ENCODE results near the gene SLC16A12. TPM values are rescaled to one million over a fixed set of nuclear protein-coding genes. Genes with fewer than 3 reads are reported as not detected.

The SLC16A12 gene
- total RNA-seq, 1 donor from 2014 or later: 1.0 TPM

GRCh38 chr10:89525556-89525955 is 9.8 kb downstream of the SLC16A12 start:
- H3K36me3 ChIP-seq: no peaks in the 10 kb centered on the region
- no peaks in the 10 kb centered on the region for H3K9me3 ChIP-seq
- intact Hi-C loops (cut with DNase I): no loop called here
- H3K27me3 ChIP-seq (ENCODE audit: low read depth): no peaks in the 10 kb centered on the region
- H3K27ac ChIP-seq: no peak overlapping the region
- H3K4me3 ChIP-seq: no peak overlapping the region
- ATAC-seq (no peak), DNase-seq (no peak)
- H3K4me1 ChIP-seq: peaks cover 4% of the 10 kb centered on the region
- TF ChIP-seq, protein P1, sequence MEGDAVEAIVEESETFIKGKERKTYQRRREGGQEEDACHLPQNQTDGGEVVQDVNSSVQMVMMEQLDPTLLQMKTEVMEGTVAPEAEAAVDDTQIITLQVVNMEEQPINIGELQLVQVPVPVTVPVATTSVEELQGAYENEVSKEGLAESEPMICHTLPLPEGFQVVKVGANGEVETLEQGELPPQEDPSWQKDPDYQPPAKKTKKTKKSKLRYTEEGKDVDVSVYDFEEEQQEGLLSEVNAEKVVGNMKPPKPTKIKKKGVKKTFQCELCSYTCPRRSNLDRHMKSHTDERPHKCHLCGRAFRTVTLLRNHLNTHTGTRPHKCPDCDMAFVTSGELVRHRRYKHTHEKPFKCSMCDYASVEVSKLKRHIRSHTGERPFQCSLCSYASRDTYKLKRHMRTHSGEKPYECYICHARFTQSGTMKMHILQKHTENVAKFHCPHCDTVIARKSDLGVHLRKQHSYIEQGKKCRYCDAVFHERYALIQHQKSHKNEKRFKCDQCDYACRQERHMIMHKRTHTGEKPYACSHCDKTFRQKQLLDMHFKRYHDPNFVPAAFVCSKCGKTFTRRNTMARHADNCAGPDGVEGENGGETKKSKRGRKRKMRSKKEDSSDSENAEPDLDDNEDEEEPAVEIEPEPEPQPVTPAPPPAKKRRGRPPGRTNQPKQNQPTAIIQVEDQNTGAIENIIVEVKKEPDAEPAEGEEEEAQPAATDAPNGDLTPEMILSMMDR (IDR thresholded peaks at IDR 0.05): no peak

- no peaks in the 10 kb centered on the region for H3K36me3 ChIP-seq
- no peak overlapping the region for H3K4me3 ChIP-seq
- H3K9me3 ChIP-seq: no peaks in the 10 kb centered on the region
- TF ChIP-seq, protein P1 (IDR thresholded peaks at IDR 0.05): no peak
- H3K27ac ChIP-seq: no peak overlapping the region
- peaks cover 4% of the 10 kb centered on the region for H3K4me1 ChIP-seq
- H3K27me3 ChIP-seq (ENCODE audit: low read depth): no peaks in the 10 kb centered on the region
- no peak for ATAC-seq
- DNase-seq: no peak
- intact Hi-C loops (cut with DNase I): no loop called here
These were observed 11.1 kb downstream of the SLC16A12 start for GRCh38 chr10:89524279-89524678.

DNA sequence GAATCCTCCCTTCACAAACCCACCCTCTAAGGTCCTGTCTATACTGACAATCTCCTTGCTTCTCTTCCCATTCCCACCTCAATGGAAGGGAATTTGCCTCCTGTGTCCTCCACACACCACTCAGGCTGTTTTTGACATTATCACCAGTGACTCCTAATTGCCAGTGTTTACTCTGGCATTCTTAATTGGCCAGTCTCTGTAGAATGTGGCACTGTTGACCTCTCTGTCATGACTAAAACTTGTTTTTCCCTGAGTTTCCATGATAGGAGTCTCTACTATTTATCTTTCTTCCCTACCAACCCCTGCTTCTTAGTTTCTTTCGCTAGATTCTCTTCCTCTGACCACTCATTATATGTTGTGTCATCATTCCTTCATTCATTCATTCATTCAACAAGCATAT is 12.1 kb downstream of the SLC16A12 start:
- H3K9me3 ChIP-seq: no peaks in the 10 kb centered on the region
- DNase-seq (no peak), ATAC-seq (no peak)
- no peak overlapping the region for H3K4me3 ChIP-seq
- no peaks in the 10 kb centered on the region for H3K27me3 ChIP-seq (ENCODE audit: low read depth)
- no peak overlapping the region for H3K27ac ChIP-seq
- TF ChIP-seq, protein P1 (IDR thresholded peaks at IDR 0.05): no peak
- H3K36me3 ChIP-seq: no peaks in the 10 kb centered on the region
- peaks cover 4% of the 10 kb centered on the region for H3K4me1 ChIP-seq
- intact Hi-C loops (cut with DNase I): no loop called here

GRCh38 chr10:89522463-89522862 is 12.9 kb downstream of the SLC16A12 start:
- H3K36me3 ChIP-seq: no peaks in the 10 kb centered on the region
- DNase-seq: no peak
- H3K27me3 ChIP-seq (ENCODE audit: low read depth): no peaks in the 10 kb centered on the region
- H3K9me3 ChIP-seq: no peaks in the 10 kb centered on the region
- intact Hi-C loops (cut with DNase I): no loop called here
- H3K4me1 ChIP-seq: peaks cover 4% of the 10 kb centered on the region
- H3K27ac ChIP-seq: no peak overlapping the region
- TF ChIP-seq, protein P1 (IDR thresholded peaks at IDR 0.05): no peak
- no peak overlapping the region for H3K4me3 ChIP-seq
- ATAC-seq: peak in 1 of 2 donors; percentile 66

DNA sequence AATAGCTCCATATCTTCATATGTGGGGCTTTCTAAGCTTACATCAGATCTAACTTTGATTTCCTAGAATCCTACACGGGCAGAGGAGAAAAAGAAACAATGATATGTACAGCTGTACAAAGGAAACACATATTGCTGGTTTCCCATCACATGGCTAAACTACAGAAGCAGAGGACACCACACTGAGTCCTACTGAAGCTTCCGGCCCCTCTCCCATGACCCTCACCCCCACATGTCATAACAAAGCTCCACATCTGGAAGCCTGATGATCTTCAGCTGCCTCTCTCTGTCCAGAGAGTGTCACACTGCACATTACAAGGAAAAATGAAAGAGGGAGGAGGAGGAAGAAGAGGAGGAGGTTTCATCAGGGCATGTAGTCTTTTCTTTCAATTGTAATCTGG is 14.0 kb downstream of the SLC16A12 start:
- peaks cover 4% of the 10 kb centered on the region for H3K4me1 ChIP-seq
- ATAC-seq: peak in 1 of 2 donors; percentile 51
- intact Hi-C loops (cut with DNase I): no loop called here

More for the DNA sequence above, 14.0 kb downstream of the SLC16A12 start:
- no peak overlapping the region for H3K27ac ChIP-seq
- no peaks in the 10 kb centered on the region for H3K27me3 ChIP-seq (ENCODE audit: low read depth)
- no peaks in the 10 kb centered on the region for H3K36me3 ChIP-seq
- no peak for DNase-seq
- H3K9me3 ChIP-seq: no peaks in the 10 kb centered on the region
- H3K4me3 ChIP-seq: no peak overlapping the region
- TF ChIP-seq, protein P1 (IDR thresholded peaks at IDR 0.05): no peak

Measured in lower lobe of right lung (tissue), 2 donors.